GM18867 (cell line): ENCODE data around the gene KCNQ1.
A peak's percentile ranks its signal among the peaks of the same experiment; 100 is the strongest.
"Not testable (repeated sequence)": the region's sequence is repeated elsewhere in the genome, so short reads cannot be mapped to it uniquely, and the experiment has no call there.

ENCODE experiments used
- ATAC-seq: cut with Tn5 transposase; IDR thresholded peaks from one replicate; pipeline ENCODE4 v1.9.1; 2021; ENCODE audit warnings: mild to moderate bottlenecking, moderate library complexity; ENCODE audit not compliant: unreplicated experiment

KCNQ1 gene

DNA sequence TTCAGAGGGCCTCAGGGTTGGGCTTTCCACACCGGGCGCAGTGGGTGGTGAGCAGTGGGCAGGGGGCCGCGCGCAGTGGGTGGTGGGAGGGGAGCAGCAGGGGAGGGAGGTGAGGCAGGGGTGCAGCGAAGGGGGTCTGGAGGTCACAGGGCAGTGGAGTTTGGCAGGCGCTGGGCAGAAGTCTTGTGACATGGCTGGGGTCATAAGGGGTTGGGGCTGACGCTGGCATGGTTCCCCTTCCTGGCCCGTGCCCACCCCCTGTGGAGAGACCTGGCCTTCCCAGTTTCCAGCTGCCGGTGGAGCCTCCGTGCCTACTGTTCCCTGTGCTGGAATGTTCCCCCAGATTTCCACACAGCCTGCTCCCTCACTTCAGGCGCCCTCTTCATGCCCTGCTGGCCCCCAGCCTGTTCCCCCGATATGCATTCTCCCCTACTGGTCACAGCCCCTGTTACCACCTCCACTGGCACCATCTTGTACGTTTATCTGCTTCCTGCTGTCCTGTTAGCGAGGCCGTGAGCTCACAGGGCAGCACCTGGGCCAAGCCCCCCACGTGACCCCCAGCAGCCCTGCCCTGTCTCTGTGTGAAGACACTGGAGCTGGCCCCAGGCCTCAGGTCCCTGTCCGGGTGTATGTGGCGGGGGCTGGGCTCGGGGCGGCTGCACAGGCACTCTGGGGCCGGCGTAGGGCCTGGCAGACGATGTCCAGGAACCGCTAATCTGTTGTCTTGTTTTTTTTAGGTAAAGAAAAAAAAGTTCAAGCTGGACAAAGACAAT lies 143.4 kb downstream of the KCNQ1 start:
- ATAC-seq: no peak

DNA sequence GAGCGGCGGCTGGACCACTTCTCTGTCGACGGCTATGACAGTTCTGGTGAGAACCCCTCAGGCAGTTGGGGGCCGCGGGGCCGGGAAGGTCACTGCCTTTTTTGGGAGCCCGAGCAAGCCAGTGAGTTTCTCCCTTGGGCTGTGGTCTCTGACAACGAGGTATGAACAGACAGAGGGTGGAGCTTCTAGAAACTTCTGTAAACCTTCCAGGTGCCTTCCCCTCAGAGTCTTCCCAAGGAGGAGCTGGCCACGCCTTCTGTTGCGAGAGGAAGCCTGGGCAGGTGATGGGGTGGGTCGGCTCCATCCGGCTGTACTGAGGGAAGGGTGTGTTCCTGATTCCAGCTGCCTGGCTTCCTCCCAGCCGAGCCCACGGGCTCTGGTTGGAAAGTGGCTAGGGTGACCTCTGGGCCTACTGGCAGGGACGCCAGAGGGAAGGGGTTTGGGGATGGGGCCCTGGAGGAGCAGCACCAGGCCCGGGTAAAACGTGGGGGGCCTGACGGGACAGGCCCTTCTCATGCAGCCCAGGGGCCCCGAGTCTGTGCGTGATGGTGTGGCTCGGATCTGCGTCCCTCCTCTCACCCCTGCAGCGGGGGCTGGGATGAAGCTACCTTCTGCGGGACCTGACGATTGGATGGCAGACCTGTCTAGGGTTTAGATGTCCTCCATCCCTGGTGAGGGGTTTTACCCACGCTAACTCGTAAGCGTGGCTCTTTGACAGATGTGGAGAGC lies 144.2 kb downstream of the KCNQ1 start:
- ATAC-seq: no peak

DNA sequence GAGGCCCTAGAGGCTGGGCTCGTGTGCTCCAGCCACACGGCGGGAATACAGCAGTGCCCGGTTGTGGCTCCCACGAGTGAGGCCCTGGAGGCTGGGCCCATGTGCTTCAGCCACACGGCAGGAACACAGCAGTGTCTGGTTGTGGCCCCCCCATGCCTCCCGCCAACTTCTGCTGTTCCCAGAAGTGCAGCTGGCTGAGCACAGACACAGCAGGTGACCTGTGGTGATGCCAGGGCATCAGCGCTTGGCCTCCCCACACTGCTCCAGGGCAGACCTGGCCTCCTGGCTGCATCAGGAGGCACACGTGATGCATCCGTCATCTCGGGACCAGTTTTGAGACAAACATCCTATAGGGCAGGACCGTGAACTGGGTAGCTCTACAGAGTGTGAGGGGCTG lies 144.7 kb downstream of the KCNQ1 start:
- ATAC-seq: no peak

DNA sequence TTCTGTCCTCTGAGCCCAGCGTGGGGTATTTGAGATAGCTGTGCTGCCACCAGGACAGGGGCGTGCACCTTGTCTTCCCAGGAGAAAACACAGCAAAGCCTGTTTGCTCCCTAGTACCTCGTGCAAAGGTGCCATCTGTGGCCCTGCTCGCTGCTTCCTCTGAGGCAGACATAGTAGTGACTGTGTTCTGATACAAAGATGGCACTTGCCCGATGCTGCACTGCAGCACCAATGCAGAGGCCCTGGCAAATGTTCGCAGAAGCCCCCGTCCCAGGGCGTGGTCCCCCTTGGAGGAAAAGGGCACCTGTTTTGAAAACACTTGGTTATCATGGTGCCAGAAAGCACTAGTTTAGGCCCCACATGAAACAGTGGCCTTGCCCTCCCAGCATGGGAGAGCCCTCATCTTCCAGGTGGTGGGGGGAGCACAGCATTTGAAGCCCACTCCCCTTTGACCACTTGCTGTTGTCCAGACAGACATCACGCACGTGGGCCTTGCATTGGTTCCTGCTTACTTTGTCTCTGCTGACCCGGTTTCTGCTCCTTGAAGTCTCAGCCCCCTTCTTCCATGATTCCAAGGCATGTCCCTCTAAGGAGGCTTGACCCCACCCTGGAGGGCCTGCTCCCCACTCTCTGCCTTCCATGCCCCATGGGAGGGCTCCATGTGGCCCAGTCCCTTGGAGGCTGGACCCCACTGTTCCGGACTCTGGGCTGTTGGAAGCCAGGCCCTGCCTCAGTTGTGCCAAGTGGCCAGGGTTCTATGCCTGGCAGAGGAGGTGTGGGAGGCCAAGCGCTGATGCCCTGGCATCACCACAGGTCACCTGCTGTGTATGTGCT lies 145.5 kb downstream of the KCNQ1 start:
- ATAC-seq: no peak

DNA sequence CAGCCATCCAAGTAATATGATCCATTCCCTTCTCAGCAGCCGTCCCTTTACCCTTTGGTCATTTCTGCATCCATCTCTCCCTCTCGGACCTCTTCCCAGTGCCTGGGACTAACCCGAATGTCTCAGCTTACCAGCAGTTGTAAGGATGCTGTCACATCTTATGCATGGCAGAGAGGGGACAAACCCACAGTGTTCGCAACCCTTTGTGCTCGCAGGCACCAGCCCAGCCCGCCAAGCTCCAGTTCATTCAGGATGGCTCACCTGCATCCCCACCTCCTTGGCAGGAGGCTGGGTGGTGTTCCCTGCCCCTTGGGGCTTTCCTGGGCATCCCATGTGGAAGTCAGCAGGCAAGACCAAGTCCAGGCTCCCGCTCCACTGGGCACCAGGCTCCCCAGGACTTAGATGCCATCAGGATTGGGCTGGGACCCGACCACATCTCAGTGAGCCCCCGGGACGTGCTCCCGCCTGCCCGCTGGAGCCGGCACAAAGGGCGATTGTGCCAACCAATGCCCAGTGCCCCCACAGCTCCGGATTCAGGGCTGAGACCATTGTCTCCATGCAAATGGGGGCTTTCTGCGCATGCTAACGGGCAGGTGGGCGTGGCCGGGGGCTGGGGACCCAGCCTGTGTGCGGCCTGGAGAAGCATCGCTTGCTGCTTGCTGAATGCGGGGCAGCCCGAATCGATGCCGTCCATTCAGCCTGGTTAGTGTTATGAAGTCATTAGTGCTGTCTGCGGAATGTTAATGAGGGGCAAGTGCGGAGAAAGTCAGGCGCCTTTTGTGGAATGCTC lies 146.4 kb downstream of the KCNQ1 start:
- ATAC-seq: no peak

DNA sequence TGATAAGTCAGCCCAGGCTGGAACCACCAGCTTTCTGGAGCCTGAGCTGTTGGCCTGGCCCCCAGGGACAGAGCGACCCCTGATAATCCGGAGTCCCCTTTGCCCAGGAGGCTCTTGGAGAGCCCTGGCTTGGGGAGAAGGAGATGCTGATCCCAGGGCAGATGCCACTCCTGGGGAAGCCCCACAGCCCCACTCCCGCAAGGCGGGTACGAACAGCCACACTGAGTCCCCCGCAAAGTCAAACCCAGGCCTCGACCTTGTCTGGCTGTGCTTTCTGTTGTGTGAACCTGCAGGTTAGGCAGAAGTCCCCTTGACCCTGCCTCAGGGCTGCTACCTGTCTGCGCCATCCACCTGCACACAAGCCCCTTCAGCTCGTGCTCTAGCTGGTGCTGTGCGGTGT lies 147.0 kb downstream of the KCNQ1 start:
- ATAC-seq: no peak

DNA sequence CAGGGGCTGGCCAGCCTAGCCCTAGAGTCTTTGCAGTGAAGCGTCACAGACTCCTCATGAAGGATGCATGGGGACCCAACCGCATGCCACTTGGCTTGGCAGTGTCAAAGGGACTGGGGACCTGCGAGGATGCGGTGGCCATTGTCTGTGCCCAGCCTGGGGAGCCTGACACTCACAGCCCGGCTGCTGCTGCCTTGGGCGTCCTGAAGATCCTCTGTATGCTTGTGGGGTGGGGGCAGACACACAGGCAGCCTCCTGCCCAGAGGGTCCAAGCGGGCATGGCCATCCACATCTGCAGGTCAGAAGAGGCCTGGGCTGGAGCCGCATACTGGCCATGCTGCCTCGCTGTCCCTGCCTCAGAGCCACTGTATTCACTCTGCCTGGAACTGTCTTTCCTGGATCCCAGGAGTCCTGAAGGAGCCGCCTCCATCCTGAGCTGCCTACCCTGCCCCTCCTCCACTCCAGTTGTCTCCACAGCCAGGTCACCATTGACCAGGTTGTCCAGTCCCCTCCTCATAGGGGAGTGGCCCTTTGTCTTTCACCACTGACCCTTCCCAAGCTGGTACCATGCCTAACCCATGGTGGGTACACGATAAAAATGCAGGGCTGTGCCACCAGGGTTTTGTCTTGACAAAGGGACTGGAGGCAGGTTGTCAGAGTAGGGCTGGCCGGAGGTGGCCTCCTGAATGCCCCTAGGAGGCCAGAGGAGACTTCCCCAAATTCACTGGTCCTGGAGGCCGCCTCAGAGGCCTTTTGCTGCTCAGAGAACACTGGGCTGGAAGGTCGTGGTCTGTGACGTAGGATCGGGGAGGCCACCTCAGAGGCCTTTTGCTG lies 148.0 kb downstream of the KCNQ1 start:
- ATAC-seq: no peak

DNA sequence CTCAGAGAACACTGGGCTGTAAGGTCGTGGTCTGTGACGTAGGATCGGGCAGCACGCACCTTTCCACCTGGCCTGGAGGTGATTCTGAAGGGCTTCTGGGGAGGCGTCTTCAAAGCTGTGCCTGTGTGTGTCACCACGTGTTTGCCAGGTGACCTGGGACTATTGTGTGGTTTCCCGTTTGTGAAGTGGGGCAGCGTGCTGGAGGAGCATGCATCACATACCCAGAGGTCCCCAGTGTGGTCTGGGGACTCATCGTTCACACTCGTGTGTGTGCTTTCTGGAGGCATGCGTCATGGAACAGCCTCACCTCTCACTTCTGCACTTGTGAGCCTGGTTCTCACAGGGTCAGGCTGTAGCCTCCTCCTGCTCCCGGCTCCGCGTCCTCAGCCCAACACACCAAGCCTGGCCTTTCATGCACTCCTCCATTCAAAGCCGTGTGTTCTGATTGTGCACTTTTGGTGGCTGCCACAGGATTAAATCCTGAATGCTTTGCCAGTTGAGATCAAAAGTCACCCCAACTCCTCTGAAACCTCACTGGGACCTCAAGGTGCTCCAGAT lies 148.7 kb downstream of the KCNQ1 start:
- ATAC-seq: no peak

DNA sequence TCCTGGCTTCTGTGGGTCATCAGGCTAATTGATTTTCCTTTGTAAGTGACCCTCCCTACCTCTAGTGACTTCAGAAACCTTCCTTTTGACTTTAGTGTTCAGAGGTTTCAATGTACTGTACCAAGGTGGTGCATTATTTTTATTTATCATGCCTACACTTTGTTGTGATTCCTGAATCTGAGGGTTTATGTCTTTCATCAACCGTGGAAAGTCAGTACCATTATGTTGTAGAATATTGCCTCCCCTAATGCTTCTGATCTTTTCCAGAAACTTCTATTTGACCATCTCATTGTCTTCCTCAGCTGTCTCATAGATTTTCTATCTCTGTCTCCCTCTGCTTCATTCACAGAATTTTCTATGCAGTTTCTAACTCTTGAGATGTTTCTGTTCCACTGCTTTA lies 149.5 kb downstream of the KCNQ1 start:
- no peak for ATAC-seq

DNA sequence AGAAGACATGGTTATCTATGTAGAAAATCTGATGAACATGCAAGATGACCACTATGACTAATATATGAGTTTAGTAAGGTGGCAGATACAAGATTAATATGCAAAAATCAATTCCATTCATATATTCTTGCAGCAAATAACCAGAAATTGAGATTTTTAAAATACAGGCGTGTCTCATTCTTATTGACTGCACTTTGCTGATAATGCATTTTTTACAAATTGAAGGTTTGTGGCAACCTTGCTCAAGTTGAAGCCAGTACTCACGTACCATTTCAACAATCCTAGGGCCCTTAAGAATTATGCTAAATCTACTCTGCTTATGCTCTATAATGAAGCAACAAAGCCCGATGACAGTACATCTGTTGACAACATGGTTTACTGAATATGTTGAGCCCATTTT lies 150.4 kb downstream of the KCNQ1 start:
- ATAC-seq: no peak

DNA sequence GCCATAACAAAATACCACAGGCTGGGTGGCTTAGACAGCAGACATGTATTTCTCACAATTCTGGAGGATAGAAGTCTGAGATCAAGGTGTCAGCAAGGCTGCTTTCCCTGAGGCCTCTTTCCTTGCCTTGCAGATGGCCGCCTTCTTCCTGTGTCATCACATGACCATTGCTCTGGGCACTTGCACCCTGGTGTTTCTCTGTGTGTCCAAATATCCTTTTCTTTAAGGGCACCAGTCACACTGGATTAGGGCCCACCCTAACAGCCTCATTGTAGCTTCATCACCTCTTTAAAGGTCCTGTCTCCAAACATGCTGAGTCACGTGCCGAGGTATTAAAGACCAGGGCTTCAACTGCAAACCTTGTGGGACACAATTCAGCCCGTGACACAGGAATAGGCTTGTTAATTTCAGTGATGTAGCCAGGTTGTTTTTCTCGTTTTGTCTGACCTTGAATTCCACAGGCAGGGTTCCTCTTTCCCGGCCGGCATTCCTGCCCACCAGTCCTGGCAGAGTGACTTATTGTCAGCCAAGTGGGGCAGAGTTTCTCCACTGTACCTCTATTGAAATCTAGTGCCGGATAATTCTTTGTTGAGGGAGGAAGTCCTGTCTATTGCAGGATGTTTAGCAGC lies 154.9 kb downstream of the KCNQ1 start:
- no peak for ATAC-seq

DNA sequence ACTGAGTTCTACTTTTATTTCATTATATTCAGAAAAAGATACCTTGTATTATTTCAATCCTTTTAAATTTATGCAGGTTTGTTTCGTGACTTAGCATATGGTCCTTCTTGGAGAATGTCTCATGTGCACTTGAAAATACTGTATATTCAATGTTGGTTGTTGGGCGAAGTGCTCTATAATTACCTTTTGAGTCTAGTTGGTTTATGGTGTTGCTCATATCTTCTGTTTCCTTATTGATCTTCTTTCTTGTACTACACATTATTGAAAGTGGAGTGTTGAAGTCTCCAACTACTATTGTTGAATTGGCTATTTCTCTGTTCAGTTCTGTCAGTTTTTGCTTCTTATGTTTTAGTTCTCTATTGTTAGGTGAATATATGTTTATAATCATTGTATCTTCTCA lies 164.5 kb downstream of the KCNQ1 start:
- no peak for ATAC-seq

DNA sequence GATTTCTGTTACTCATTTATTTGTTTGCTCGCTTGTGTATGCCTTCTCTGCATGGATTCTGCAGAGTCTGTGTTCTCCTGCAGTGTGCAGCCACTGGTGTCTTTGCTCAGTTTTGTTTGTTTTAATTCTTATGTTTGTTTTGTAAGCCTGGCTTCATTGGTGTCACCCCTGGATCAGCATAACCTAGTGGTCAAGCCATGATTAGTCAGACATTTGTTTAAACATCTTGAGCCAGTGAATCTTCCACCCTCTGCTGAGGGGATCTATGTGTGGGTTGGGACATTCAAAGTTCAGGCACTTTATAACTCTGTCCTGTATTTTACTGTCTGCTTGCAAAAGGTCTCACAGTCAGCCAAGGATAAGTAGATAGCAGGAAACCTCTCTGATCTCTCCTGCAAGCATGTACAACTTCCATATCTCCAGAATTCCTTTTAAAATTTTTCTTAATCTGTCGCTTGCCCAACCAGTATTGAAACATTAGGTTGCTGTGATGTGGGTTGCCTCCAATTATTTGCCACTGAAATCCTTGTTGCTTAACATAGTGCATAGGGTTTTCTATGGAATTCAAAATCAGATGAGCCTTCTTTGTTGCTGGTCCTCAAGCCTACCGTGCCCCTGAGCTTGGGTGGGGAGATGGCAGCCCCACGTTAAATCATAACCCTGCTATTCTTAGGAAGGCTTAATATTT lies 168.2 kb downstream of the KCNQ1 start:
- no peak for ATAC-seq

DNA sequence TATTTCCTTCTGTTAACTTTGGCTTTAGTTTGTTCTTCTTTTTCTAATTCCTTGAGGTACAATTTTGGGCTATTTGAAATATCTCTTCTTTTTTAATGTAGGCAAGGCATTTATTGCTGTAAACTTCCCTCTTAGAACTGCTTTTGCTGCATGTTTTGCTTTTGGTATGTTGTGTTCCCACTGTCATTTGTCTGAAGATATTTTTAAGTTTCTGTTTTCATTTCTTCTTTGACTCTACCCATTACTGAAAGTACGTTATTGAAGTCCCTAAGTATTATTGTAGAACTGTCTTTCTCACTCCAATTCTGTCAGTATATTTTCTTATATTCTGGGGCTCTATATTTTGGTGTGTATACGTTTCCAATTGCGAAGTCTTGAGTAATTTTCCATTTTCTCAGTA lies 177.1 kb downstream of the KCNQ1 start:
- peak; percentile 70 for ATAC-seq

DNA sequence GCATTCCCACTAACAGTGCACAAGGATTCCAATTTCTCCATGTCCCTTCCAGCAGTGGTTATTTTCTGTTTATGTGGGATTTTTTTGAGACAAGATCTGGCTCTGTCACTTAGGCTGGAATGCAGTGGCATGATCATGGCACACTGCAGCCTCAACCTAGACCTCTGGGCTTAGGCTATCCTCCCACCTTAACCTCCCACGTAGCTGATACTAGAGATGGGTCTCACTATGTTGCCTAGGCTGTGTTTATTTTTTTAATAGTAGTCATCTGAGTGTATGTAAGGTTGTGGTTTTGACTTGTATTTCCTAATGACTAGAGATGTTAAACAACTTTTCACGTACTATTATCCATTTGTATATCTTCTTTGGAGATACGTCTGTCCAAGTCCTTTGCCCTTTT lies 180.4 kb downstream of the KCNQ1 start:
- ATAC-seq: no peak

DNA sequence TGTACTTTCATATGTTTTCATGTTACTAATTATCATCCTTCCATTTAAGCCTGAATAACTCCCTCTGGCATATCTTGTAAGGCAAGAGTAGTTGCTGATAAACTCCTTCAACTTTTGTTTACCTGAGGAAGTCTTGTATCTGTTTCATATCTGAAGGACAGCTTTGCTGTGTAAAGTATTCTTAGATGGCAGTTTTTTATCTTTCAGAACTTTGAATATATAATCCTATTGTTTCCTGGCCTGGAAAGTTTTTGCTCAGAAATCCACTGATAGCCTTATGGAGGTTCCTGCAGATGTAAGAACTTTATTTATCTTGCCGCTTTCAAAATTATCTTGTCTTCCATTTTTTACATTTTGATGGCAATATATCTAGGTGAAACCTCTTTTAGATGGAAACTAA lies 185.9 kb downstream of the KCNQ1 start:
- ATAC-seq: no peak

DNA sequence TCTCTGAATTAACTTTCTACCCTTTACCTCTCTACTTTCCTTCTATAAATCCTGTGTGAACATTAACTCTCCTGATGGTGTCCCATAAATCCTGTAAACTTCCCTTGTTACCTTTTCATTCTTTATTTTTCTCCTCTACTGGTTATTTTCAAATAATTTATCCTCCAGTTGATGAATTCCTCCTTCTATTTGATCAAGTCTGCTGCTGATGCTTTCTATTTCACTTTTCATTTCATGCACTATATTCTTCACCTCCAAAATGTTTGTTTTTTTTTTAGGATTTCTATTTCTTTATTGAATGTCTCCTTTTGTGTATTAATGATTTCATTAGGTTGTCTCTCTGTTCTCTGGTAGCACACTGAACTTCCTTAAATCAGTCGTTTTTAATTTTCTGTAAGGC lies 186.4 kb downstream of the KCNQ1 start:
- no peak for ATAC-seq

DNA sequence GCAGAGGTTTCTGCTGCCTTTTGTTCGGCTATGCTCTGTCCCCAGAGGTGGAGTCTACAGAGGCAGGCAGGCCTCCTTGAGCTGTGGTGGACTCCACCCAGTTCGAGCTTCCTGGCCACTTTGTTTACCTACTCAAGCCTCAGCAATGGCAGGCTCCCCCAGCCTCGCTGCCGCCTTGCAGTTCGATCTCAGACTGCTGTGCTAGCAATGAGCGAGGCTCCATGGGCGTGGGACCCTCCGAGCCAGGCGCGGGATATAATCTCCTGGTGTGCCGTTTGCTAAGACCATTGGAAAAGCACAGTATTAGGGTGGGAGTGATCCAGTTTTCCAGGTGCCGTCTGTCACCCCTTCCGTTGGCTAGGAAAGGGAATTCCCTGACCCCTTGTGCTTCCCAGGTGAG lies 195.0 kb downstream of the KCNQ1 start:
- ATAC-seq: not testable (repeated sequence)

DNA sequence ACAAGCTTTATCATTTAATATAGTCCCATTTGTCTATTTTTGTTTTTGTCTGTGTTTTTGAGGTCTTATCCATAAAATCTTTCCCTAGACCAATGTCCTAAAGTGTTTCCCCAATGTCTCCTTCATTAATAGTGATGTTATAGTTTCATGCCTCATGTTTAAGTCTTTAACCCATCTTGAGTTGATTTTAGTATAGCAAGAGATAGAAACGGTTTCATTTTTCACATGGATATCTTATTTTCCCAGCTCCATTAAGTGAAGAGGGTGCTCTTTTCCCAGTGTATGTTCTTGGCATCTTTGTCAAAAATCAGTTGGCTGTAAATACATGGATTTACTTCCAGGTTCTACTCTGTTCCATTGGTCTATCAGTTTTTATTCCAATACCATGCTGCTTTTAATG lies 196.8 kb downstream of the KCNQ1 start:
- ATAC-seq: no peak
